Smooth muscle cell (in vitro differentiated cells): ENCODE measurements around the gene RNH1. TPM values are rescaled to one million over a fixed set of nuclear protein-coding genes. Genes with fewer than 3 reads are reported as not detected.

Experiments
- DNase-seq: peaks from one replicate; lab custom pipeline; 2025; ENCODE audit not compliant: unreplicated experiment; lab: John Stamatoyannopoulos, UW
- H2AFZ ChIP-seq: fragments of 200-600 bp; sonication (generic); 2 replicates; pipeline ENCODE4 v1.6.0; 2016; ENCODE audit warnings: antibody characterized with exemption, low read depth, mild to moderate bottlenecking
- H3F3A ChIP-seq: fragments of 200-600 bp; sonication (generic); 2 replicates; pipeline ENCODE4 v1.6.0; 2017; ENCODE audit warnings: antibody characterized with exemption, low read depth
- H3K27ac ChIP-seq: fragments of 200-600 bp; sonication (generic); 2 replicates; pipeline ENCODE4 v1.5.1; 2016; ENCODE audit warnings: low read depth, mild to moderate bottlenecking
- H3K27me3 ChIP-seq: fragments of 200-600 bp; sonication (generic); 2 replicates; pipeline ENCODE4 v1.6.1; 2016; ENCODE audit warnings: low read depth, mild to moderate bottlenecking
- H3K36me3 ChIP-seq: fragments of 200-600 bp; sonication (generic); 2 replicates; pipeline ENCODE4 v1.5.1; 2016; ENCODE audit warnings: low read depth
- H3K4me1 ChIP-seq: fragments of 200-600 bp; sonication (generic); 2 replicates; pipeline ENCODE4 v1.5.1; 2016; ENCODE audit warnings: low read depth
- H3K4me2 ChIP-seq: fragments of 200-600 bp; sonication (generic); 2 replicates; pipeline ENCODE4 v1.6.0; 2016; ENCODE audit warnings: mild to moderate bottlenecking
- H3K4me3 ChIP-seq: fragments of 200-600 bp; sonication (generic); 2 replicates; pipeline ENCODE4 v1.5.1; 2016; ENCODE audit warnings: mild to moderate bottlenecking
- H3K79me2 ChIP-seq: fragments of 200-600 bp; sonication (generic); 2 replicates; pipeline ENCODE4 v1.6.0; 2016; ENCODE audit warnings: low read depth, mild to moderate bottlenecking
- H3K9ac ChIP-seq: fragments of 200-600 bp; sonication (generic); 2 replicates; pipeline ENCODE4 v1.6.0; 2016; ENCODE audit warnings: low read depth
- H3K9me3 ChIP-seq: fragments of 200-600 bp; sonication (generic); replicated peaks from 2 replicates; pipeline ENCODE4 v1.5.1; 2016; ENCODE audit warnings: low read depth
- H4K20me1 ChIP-seq: fragments of 200-600 bp; sonication (generic); 2 replicates; pipeline ENCODE4 v1.6.0; 2016; ENCODE audit warnings: low read depth
- CTCF ChIP-seq: fragments of 200-600 bp; sonication (generic); IDR thresholded peaks from 2 replicates; pipeline ENCODE4 v1.5.1; 2017; ENCODE audit warnings: borderline replicate concordance, mild to moderate bottlenecking, antibody characterized with exemption; ENCODE audit not compliant: insufficient read depth, poor library complexity, severe bottlenecking
- WGBS: methylation state at CpG from one replicate; pipeline ENCODE4 v1.1.7; 2016; ENCODE audit warnings: low lambda C conversion rate; 5-methylcytosine and 5-hydroxymethylcytosine counted together
- polyA plus RNA-seq: library from polyadenylated mRNA; unstranded; fragments of >200 nt; fragmentation: Nextera tagmentation; extraction: Ambion mirVana; gene quantifications from 2 replicates; pipeline ENCODE4 v1.2.1, GENCODE V29; 2016
- total RNA-seq: library from RNA; depleted of rRNA; stranded (reverse); fragments of >200 nt; gene quantifications from 2 replicates; pipeline ENCODE4 v1.2.3, GENCODE V29; 2014

The RNH1 gene
- total and polyA plus RNA-seq, 2 experiments from 2014 or later = 91.3 to 243 TPM

GRCh38 chr11:473415-473814 lies 33.6 kb downstream of the RNH1 start:
- DNase-seq = no peak
- Histone ChIP-seq H3K4me2 (no peak overlapping the region), H3K79me2 (peaks cover 43% of the 10 kb centered on the region), H3K27ac (no peak overlapping the region), H3K9me3 (no peaks in the 10 kb centered on the region), H3F3A (no peaks in the 10 kb centered on the region), H3K4me1 (peaks cover 4% of the 10 kb centered on the region), H2AFZ (no peak overlapping the region), H4K20me1 (peaks cover 13% of the 10 kb centered on the region), H3K9ac (no peak overlapping the region), H3K36me3 (no peaks in the 10 kb centered on the region), H3K4me3 (no peak overlapping the region), H3K27me3 (no peaks in the 10 kb centered on the region)
- WGBS = 98% methylated on average over 19 of the region's 19 CpGs
- no peak for TF ChIP-seq CTCF

- peaks cover 43% of the 10 kb centered on the region for H3K79me2 ChIP-seq
- WGBS = 99% methylated on average over 28 of the region's 28 CpGs
Observed at GRCh38 chr11:472816-473215, 34.2 kb downstream of the RNH1 start.

GRCh38 chr11:472272-472671 lies 34.8 kb downstream of the RNH1 start:
- Histone ChIP-seq H3F3A (no peaks in the 10 kb centered on the region), H3K27me3 (no peaks in the 10 kb centered on the region), H3K4me2 (no peak overlapping the region), H3K27ac (no peak overlapping the region), H2AFZ (no peak overlapping the region), H3K4me3 (no peak overlapping the region), H3K9me3 (no peaks in the 10 kb centered on the region), H3K79me2 (peaks cover 43% of the 10 kb centered on the region), H3K9ac (no peak overlapping the region), H3K36me3 (no peaks in the 10 kb centered on the region), H4K20me1 (peaks cover 13% of the 10 kb centered on the region), H3K4me1 (peaks cover 4% of the 10 kb centered on the region)
- WGBS = 94% methylated on average over 13 of the region's 13 CpGs
- no peak for TF ChIP-seq CTCF
- no peak for DNase-seq

More at GRCh38 chr11:472816-473215, 34.2 kb downstream of the RNH1 start:
- Histone ChIP-seq H2AFZ (no peak overlapping the region), H3K4me2 (no peak overlapping the region), H3K36me3 (no peaks in the 10 kb centered on the region), H3F3A (no peaks in the 10 kb centered on the region), H3K9ac (no peak overlapping the region), H3K4me3 (no peak overlapping the region), H4K20me1 (peaks cover 13% of the 10 kb centered on the region), H3K27me3 (no peaks in the 10 kb centered on the region), H3K27ac (no peak overlapping the region), H3K4me1 (peaks cover 4% of the 10 kb centered on the region), H3K9me3 (no peaks in the 10 kb centered on the region)
- no peak for DNase-seq
- TF ChIP-seq CTCF = no peak

- TF ChIP-seq CTCF = no peak
- Histone ChIP-seq H3F3A (no peaks in the 10 kb centered on the region), H4K20me1 (peaks cover 13% of the 10 kb centered on the region), H3K79me2 (peaks cover 43% of the 10 kb centered on the region), H3K4me3 (no peak overlapping the region), H3K27ac (no peak overlapping the region), H3K4me1 (peaks cover 4% of the 10 kb centered on the region), H3K27me3 (no peaks in the 10 kb centered on the region), H2AFZ (no peak overlapping the region), H3K9ac (no peak overlapping the region), H3K4me2 (no peak overlapping the region), H3K36me3 (no peaks in the 10 kb centered on the region), H3K9me3 (no peaks in the 10 kb centered on the region)
- WGBS = 98% methylated on average over 47 of the region's 61 CpGs
- DNase-seq = no peak
Observed at GRCh38 chr11:471468-472145, 35.4 kb downstream of the RNH1 start.
